CD14-positive monocyte (primary cell): ENCODE results near the gene GIMAP1. TPM values are rescaled to one million over a fixed set of nuclear protein-coding genes. Genes with fewer than 3 reads are reported as not detected.

ENCODE experiments used
- DNase-seq, 3 donors: peaks; one replicate each; pipeline ENCODE4 v3.0.0-alpha.2; 2011 to 2022
- H2AFZ ChIP-seq: 2 replicates; pipeline ENCODE4 v1.6.0; 2012; ENCODE audit warnings: mild to moderate bottlenecking, low read depth, low read length, inconsistent platforms; ENCODE audit not compliant: insufficient read depth, poor library complexity, severe bottlenecking
- H3K27ac ChIP-seq, 2 donors: 1 replicate in 1 of 2; 2 replicates in 1 of 2; pipeline ENCODE4 v1.5.1; 2012 to 2013; ENCODE audit warnings: low read length in 2 of 2, control low read depth in 1 of 2, inconsistent platforms in 1 of 2, low read depth in 1 of 2, mild to moderate bottlenecking in 1 of 2
- H3K27me3 ChIP-seq, 2 donors: one replicate each; pipeline versions ENCODE4 v1.6.0 to v1.6.1; 2011 to 2013; ENCODE audit warnings: low read length in 2 of 2; ENCODE audit not compliant: control insufficient read depth in 2 of 2, insufficient read depth in 2 of 2
- H3K36me3 ChIP-seq, 2 donors: replicated peaks in 1 of 2; 1 replicate in 1 of 2; 2 replicates in 1 of 2; pipeline versions ENCODE4 v1.5.1 to v1.6.1; 2012 to 2013; ENCODE audit warnings: low read length in 2 of 2, control low read depth in 1 of 2, inconsistent platforms in 1 of 2, mild to moderate bottlenecking in 1 of 2; ENCODE audit not compliant: insufficient read depth in 2 of 2, control insufficient read depth in 1 of 2
- H3K4me1 ChIP-seq, 2 donors: 1 replicate in 1 of 2; 2 replicates in 1 of 2; pipeline versions ENCODE4 v1.5.1 to v1.6.1; 2012 to 2013; ENCODE audit warnings: low read length in 2 of 2, control low read depth in 1 of 2, inconsistent platforms in 1 of 2, mild to moderate bottlenecking in 1 of 2, moderate library complexity in 1 of 2; ENCODE audit not compliant: insufficient read depth in 2 of 2, control insufficient read depth in 1 of 2
- H3K4me2 ChIP-seq: replicated peaks from 2 replicates; pipeline ENCODE3; 2012; ENCODE audit warnings: low read length, moderate library complexity, mild to moderate bottlenecking; ENCODE audit not compliant: poor library complexity, severe bottlenecking; ENCODE audit errors: extremely low read depth
- H3K4me3 ChIP-seq, 3 experiments: fragments of 200-600 bp in 1 of 3; sonication (generic) in 1 of 3; replicated peaks in 1 of 3; 1 replicate in 2 of 3; 2 replicates in 1 of 3; pipeline ENCODE4 v1.5.1; 2011 to 2013; ENCODE audit warnings: low read length in 3 of 3, mild to moderate bottlenecking in 3 of 3, control low read depth in 2 of 3, low read depth in 2 of 3, inconsistent platforms in 1 of 3, moderate library complexity in 1 of 3
- H3K79me2 ChIP-seq: 2 replicates; pipeline ENCODE4 v1.6.0; 2012; ENCODE audit warnings: mild to moderate bottlenecking, control low read depth, inconsistent platforms, low read length, moderate library complexity; ENCODE audit not compliant: insufficient read depth
- H3K9ac ChIP-seq: 2 replicates; pipeline ENCODE4 v1.6.0; 2017; ENCODE audit warnings: low read length, mild to moderate bottlenecking; ENCODE audit not compliant: insufficient read depth, poor library complexity, severe bottlenecking
- H3K9me3 ChIP-seq, 2 donors: replicated peaks in 1 of 2; 1 replicate in 1 of 2; 2 replicates in 1 of 2; pipeline versions ENCODE4 v1.5.1 to v1.6.1; 2012 to 2013; ENCODE audit warnings: low read length in 2 of 2, control low read depth in 1 of 2; ENCODE audit not compliant: control insufficient read depth in 1 of 2, insufficient read depth in 1 of 2
- H4K20me1 ChIP-seq: 2 replicates; pipeline ENCODE4 v1.6.0; 2012; ENCODE audit warnings: mild to moderate bottlenecking, low read length, control low read depth, moderate library complexity; ENCODE audit not compliant: insufficient read depth
- H3K27ac Mint-ChIP-seq, 7 donors: one replicate each; pipeline ENCODE4 v1.8.0; 2020; ENCODE audit warnings: mild to moderate bottlenecking in 7 of 7, mixed read lengths in 7 of 7, moderate library complexity in 6 of 7, inconsistent platforms in 2 of 7
- H3K27me3 Mint-ChIP-seq, 3 donors: one replicate each; pipeline ENCODE4 v1.8.0; 2021 to 2022; ENCODE audit warnings: low read depth in 3 of 3, mild to moderate bottlenecking in 3 of 3, mixed read lengths in 3 of 3, moderate library complexity in 3 of 3, inconsistent platforms in 1 of 3
- H3K36me3 Mint-ChIP-seq, 2 donors: one replicate each; pipeline ENCODE4 v1.8.0; 2020; ENCODE audit warnings: mixed read lengths in 2 of 2, inconsistent platforms in 1 of 2, mild to moderate bottlenecking in 1 of 2
- H3K4me1 Mint-ChIP-seq: one replicate; pipeline ENCODE4 v1.8.0; 2020; ENCODE audit warnings: mild to moderate bottlenecking, mixed read lengths
- H3K4me3 Mint-ChIP-seq, 2 donors: one replicate each; pipeline ENCODE4 v1.8.0; 2020; ENCODE audit warnings: mild to moderate bottlenecking in 2 of 2, mixed read lengths in 2 of 2, moderate library complexity in 1 of 2
- H3K9me3 Mint-ChIP-seq, 7 donors: one replicate each; pipeline ENCODE4 v1.8.0; 2020 to 2022; ENCODE audit warnings: mixed read lengths in 7 of 7, mild to moderate bottlenecking in 6 of 7, moderate library complexity in 6 of 7, inconsistent platforms in 2 of 7
- CTCF ChIP-seq: fragments of 200-600 bp; IDR thresholded peaks from one replicate; pipeline ENCODE4 v1.8.0; 2022; ENCODE audit warnings: antibody characterized with exemption, mild to moderate bottlenecking
- WGBS: methylation state at CpG from one replicate; pipeline ENCODE4 v1.1.5; 2013; ENCODE audit warnings: missing lambda C conversion rate; ENCODE audit not compliant: insufficient coverage; 5-methylcytosine and 5-hydroxymethylcytosine counted together
- intact Hi-C, 2 donors: fragments of 100-400 bp; cut with micrococcal nuclease; formaldehyde crosslinking; loops; one replicate each; pipeline versions ENCODE4 v1.15.0 to v1.15.1; 2023
- polyA plus RNA-seq, 3 donors: library from polyadenylated mRNA; depleted of rRNA in 1 of 3; unstranded in 2 of 3; stranded (reverse) in 1 of 3; fragments of 300-500 nt in 2 of 3; fragments of >200 nt in 1 of 3; fragmentation: Illumina TruSeq in 2 of 3; gene quantifications; 1 replicate in 2 of 3; 2 replicates in 1 of 3; pipeline ENCODE4 v1.2.3, GENCODE V29; 2012 to 2021

Gene GIMAP1
- polyA plus RNA-seq, 3 donors: 10.9 to 19.6 (median 11.4) TPM

GRCh38 chr7:150759479-150759878 lies 43.1 kb downstream of the GIMAP1 start:
- Histone ChIP-seq H3K27me3 (no peaks in the 10 kb centered on the region), H3K9ac (no peak overlapping the region), H4K20me1 (no peaks in the 10 kb centered on the region), H3K79me2 (no peaks in the 10 kb centered on the region), H3K4me2 (no peak overlapping the region), H2AFZ (no peak overlapping the region), H3K4me3 (no peak overlapping the region), H3K27ac (no peak overlapping the region), H3K9me3 (peaks cover 0 to 4% of the 10 kb centered on the region in 2 donors), H3K4me1 (peaks cover 17 to 20% of the 10 kb centered on the region in 2 donors), H3K36me3 (no peaks in the 10 kb centered on the region)
- no peak for TF ChIP-seq CTCF
- DNase-seq: no peak
- Mint-ChIP-seq H3K9me3 (peaks cover 6 to 20% (median 10%) of the 10 kb centered on the region in 7 donors), H3K4me1 (peaks cover 23% of the 10 kb centered on the region), H3K4me3 (no peak overlapping the region), H3K36me3 (peaks cover 10 to 18% of the 10 kb centered on the region in 2 donors), H3K27me3 (peaks cover 0 to 5% (median 0%) of the 10 kb centered on the region in 3 donors), H3K27ac (no peak overlapping the region)
- WGBS: 100% methylated on average over 1 of the region's 1 CpG
- intact Hi-C loops: no loop called here

- no peak overlapping the region for H3K4me3 ChIP-seq
- H3K4me1 ChIP-seq: no peaks in the 10 kb centered on the region
- no peak overlapping the region for H2AFZ ChIP-seq
- no peak overlapping the region for H3K9ac ChIP-seq
- Mint-ChIP-seq H3K4me3 (no peak overlapping the region), H3K36me3 (peaks cover 32 to 58% of the 10 kb centered on the region in 2 donors), H3K27me3 (peaks cover 0 to 2% (median 0%) of the 10 kb centered on the region in 3 donors), H3K4me1 (no peaks in the 10 kb centered on the region), H3K27ac (no peak overlapping the region), H3K9me3 (peaks cover 6 to 11% (median 8%) of the 10 kb centered on the region in 7 donors)
- no peak overlapping the region for H3K27ac ChIP-seq
- H3K9me3 ChIP-seq: peaks cover 0 to 4% of the 10 kb centered on the region in 2 donors
- no peaks in the 10 kb centered on the region for H3K79me2 ChIP-seq
- peaks cover 0 to 46% of the 10 kb centered on the region in 2 donors for H3K36me3 ChIP-seq
- intact Hi-C loops: no loop called here
- H3K27me3 ChIP-seq: no peaks in the 10 kb centered on the region
- no peak for DNase-seq
- H3K4me2 ChIP-seq: no peak overlapping the region
- no peak for TF ChIP-seq CTCF
- no peaks in the 10 kb centered on the region for H4K20me1 ChIP-seq
Measured at GRCh38 chr7:150766334-150766709, 49.9 kb downstream of the GIMAP1 start.
